T-helper 17 cell (primary cell): ENCODE data around the gene CEP97. TPM values are rescaled to one million over a fixed set of nuclear protein-coding genes. Genes with fewer than 3 reads are reported as not detected.

ENCODE experiments used
- total RNA-seq, 4 donors: library from RNA in 2 of 4; stranded (reverse) in 2 of 4; gene quantifications; one replicate each; pipeline ENCODE4 v1.2.3 and lab custom pipeline; 2022 to 2026

CEP97 gene
- total RNA-seq, 2 donors from 2014 or later = 10.4 to 11.1 TPM

Other genes starting within 250 kb of the CEP97 start
- gene SENP7, start 211.4 kb upstream of the CEP97 start, total RNA-seq = 10 to 100 TPM; 39.0 to 48.3 TPM
- 10 to 100 TPM; 27.8 to 29.5 TPM for gene TRMT10C, start 162.7 kb upstream of the CEP97 start, total RNA-seq
- gene PCNP, start 150.4 kb upstream of the CEP97 start, total RNA-seq = 100 to 1,000 TPM; 138 to 150 TPM
- 10 to 100 TPM; 65.2 to 77.2 TPM for gene ZBTB11, start 47.5 kb upstream of the CEP97 start, total RNA-seq
- 1,000 to 10,000 TPM; 1,360 to 1,402 TPM for gene RPL24, start 37.9 kb upstream of the CEP97 start, total RNA-seq
- gene NXPE3, start 54.6 kb downstream of the CEP97 start, total RNA-seq = 10 to 100 TPM; 30.6 to 31.7 TPM
- 100 to 1,000 TPM; 682 to 814 TPM for gene NFKBIZ, start 124.9 kb downstream of the CEP97 start, total RNA-seq